HG03025 (cell line): ENCODE measurements around the gene ABI3BP.
A peak's percentile ranks its signal among the peaks of the same experiment; 100 is the strongest.

Experiments used
- ATAC-seq: cut with Tn5 transposase; IDR thresholded peaks from one replicate; pipeline ENCODE4 v1.9.1; 2021; ENCODE audit warnings: mild to moderate bottlenecking, moderate library complexity; ENCODE audit not compliant: unreplicated experiment, low FRiP score

The ABI3BP gene

DNA sequence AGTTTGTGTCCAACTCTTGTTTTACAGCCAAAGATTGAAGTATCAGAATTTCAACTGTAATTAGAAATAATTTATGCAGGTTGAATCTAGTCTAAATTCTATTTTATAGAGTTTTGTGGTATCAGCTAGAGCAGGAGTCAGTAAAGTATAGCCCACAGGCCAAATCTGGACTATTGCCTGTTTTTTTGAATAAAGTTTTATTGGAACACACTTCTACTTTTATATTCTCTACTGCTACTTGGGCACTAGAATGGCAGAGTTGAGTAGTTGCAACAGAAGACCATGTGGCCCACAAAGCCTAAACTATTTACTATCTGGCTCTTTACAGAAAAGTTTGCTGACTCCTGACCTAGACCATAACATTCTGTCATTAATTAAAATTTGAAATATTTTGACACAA, 247.6 kb downstream of the ABI3BP start:
- ATAC-seq: no peak

DNA sequence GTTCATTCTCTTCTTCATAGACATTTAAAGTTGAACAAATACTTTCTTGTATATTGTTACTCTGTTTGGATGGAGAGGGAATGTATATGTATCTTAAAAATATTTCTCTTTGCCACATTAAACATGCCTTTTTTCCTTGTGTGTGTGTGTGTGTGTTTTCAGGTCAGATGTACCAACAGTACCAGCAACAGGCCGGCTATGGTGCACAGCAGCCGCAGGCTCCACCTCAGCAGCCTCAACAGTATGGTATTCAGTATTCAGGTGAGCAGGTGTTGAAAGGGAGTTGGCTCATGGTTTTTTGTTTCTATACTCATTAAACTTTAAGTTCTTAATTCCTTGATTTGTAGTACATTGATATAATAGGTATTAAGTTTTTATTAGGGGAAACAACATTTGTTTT, 248.6 kb downstream of the ABI3BP start:
- ATAC-seq: no peak

DNA sequence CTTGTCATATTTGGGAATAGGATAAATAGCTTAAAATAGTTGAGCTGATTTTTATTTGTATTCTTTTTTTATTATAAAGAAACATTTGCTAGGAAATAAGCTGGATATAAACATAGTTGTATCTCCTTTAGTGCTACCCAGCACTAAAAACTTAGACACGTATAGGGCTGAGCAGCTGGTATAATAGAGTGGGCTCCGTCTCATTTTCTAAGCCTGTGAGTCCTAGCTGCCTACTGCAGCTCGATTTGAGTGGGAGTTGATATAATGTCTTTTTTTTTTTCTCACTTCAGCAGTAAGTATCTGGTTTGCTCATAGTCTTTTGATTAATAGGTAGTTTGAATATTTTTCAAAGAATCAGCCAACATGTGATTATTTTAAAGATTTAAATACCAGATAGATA, 249.7 kb downstream of the ABI3BP start:
- ATAC-seq: no peak

DNA sequence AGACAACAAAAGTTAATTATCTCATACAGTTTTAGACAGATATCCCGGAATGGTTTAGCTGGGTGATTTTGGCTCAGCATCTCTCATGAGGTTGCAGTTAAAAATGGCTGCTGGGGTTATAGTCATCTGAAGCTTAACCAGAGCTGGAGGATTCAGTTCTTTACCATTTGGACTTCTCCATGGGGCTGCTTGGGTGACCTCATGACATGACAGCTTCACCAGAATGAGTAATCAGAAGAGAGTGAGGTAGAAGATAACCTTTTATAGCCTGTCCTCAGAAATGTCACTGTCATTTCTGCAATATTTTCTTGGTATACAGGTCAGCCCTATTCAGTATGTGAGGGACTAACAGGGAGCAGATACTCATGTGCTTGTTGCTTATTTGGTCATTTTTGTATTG, 253.0 kb downstream of the ABI3BP start:
- ATAC-seq: no peak

DNA sequence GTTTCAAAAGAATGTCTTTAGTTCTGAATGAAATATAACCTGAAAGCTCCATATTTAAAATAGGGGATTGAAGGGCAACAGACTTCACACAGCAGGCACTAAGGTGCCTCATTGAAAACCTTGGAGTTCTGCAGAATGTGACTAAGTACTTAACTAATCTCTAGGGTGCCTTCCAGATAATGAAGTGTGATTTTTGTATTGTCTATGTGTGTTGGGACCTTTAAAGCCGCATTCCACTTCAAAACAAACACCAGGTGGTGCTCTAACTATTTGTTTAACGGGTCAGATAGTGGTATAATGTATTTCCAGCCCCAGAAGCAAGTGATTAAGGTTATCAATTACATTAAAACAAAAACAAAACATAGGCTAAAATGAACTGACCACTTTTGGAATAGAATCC, 255.9 kb downstream of the ABI3BP start:
- no peak for ATAC-seq

DNA sequence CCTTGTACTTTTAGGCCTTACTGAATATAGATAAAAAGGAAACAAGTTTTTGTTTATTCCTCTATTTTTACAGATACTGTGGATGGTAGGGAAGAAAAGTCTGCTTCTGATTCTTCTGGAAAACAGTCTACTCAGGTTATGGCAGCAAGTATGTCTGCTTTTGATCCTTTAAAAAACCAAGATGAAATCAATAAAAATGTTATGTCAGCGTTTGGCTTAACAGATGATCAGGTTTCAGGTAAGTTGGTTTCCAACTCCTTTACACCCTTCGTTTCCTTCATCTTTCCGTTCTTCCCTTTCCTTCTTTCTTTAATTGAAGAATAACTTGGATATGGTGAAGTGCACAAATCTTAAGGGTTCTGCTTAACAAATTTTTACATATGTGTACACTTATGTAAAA, 260.8 kb downstream of the ABI3BP start:
- ATAC-seq: no peak

DNA sequence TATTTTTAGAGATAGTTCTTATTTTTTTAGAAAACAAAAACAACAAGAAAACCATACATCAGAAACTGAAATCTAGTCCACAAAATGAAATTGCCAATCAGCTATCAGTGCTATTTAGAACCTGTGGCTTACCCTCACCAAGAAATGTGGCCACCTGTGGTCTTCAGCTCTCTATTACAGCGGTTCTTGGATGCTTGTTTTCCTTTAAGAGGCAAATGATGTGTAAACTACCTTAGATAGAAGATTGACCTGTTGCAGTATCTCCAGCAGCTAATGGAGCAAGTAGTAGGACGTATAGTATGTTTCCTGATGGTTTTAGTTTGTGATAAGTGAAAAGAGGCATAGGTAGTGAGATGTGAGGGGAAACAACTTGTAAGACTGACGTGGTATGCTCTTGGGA, 262.7 kb downstream of the ABI3BP start:
- ATAC-seq: peak; percentile 64

DNA sequence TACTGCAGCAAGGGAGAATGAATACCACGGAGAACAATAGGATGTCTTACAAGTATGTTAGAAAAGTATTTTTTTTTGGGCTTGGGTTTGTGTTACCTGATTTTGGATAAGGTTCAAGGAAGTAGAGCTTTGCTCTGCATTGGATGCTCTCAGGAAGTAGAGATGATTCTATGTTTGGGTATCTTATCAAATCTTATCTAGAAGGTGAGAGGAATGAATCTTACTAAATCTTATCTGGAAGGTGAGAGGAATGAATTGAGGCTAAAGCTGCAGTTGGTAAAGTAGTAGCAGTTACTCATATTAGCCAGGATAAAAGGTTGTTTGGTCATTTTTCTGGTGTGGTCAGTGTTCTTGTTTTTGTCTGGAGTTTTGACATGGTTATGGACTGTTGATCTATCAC, 266.5 kb downstream of the ABI3BP start:
- no peak for ATAC-seq

DNA sequence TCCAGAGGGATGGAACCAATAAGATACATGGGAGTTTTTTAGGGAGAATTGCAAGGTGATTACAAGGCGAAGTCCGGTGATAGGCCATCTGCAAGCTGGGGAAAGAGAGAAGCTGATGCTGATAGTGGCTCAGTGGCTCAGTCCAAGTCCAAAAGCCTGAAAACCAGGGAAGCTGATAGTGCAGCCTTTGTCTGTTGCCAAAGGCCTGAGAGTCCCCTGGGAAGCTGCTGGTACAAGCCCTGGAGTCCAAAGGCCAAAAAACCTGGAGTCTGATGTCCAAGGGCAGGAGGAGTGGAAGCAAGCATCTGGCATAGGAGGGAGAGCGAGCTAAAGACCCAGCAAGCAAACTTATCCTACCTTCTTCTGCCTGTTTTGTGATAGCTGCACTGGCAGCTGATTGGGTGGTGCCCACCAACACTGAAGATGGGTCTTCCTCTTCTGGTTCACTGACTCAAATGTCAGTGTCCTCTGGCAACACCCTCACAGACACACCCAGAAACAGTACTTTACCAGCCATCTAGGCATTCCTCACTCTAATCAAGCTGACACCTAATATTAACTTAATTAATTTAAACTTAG, 267.2 kb downstream of the ABI3BP start:
- no peak for ATAC-seq

DNA sequence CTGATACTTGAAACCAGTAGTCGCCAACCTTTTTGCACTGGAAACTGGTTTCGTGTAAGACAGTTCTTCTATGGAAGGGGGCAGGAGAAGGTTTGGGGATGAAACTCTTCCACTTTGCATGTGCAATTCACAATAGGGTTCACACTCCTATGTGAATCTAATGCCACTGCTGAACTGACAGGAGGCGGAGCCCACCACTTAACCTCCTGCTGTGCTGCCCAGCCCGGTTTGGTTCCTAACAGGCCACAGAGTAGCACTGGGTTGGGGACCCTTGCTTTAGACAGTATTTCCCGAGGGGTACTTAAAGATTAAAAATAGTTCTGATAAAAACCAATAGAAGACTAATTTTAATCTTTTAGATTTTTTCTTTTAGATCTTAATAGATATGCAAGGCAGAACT, 272.8 kb downstream of the ABI3BP start:
- ATAC-seq: no peak

DNA sequence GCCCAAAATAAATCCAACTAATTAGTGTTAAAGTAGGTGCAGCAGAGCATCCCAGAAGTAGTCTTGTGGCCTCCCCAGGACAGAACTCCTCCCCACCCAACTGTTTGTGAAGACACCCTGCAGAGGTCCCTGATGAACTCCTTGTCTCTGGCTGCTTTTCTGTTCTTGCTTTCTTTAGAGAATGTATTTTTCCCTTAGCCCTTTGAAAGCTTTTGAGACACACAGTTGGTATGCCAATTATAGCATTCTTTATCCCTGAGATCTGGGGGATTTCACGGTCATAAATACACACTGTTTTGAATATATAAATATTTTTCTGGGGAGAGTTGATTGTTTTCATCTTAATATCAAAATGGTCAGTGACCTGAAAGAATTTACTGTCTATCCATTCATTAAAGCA, 274.1 kb downstream of the ABI3BP start:
- ATAC-seq: no peak

DNA sequence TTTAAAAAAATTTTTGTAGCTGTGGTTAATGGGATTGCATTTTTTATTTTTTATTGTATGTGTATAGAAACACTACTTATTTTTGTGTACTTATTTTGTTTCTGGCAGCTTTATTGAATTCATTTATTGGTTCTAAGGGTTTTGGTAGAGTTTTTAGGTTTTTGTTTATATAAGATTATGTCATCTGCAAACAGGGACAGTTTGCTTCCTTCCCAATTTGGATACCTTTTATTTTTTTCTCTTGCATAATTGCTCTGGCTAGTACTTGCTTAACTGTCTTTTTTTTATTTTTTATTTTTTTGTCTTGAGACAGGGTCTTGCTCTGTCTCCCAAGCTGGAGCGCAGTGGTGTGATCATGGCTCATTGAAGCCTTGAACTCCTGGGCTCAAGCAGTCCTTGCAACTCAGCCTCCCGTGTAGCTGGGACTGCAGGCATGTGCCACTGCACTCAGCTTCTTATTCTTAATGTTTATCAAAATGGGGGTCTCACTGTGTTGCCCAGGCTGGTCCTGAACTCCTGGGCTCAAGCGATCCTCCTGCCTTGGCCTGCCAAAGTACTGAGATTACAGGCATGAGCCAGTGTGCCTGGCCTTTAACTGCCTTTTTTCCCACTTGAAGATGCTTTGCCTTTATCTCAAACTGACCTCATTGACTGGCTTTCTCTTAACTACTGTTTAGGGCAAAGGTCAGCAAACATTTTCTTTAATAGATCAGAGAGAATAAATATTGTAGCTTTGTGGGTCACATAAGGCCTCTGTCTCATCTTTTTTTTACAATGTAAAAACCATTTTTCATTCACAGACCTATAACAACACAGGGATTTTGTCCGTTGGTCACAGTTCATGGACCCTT, 275.4 kb downstream of the ABI3BP start:
- no peak for ATAC-seq

DNA sequence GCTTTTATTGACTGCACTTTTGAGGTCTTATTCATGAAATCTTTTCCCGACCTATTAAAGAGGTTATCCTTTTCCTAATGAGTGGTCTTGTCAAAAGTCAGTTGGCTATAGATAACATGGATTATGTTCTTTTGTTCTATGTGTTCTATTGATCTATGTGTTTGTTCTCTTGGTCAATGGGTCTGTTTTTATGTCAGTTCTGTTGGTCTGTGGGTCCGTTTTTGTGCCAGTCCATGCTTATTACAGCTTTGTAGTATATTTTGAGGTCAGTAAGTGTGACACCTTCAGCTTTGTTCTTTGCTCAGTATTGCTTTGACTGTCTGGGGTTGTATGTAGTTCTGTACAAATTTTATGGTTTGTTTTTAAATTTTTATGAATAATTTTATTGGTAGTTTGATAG, 276.2 kb downstream of the ABI3BP start:
- ATAC-seq: no peak

DNA sequence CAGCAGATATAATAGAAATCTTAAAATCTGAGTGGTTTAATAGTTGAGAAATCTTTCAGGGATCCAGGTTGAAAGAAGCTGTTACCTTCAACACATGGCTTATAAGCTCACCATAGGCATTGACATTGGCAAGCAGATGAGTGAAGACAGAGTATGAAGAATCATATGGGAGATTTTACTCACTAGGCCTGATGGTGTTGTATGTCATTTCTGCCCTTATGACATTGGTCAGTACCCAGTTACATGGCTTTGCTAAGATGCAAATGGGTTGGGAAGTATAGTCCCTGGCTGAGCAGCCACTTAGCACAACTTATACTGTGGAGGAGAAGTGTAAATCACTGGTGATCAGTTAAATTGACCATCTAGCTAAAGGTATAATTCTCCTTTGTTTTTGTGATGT, 278.0 kb downstream of the ABI3BP start:
- ATAC-seq: no peak

DNA sequence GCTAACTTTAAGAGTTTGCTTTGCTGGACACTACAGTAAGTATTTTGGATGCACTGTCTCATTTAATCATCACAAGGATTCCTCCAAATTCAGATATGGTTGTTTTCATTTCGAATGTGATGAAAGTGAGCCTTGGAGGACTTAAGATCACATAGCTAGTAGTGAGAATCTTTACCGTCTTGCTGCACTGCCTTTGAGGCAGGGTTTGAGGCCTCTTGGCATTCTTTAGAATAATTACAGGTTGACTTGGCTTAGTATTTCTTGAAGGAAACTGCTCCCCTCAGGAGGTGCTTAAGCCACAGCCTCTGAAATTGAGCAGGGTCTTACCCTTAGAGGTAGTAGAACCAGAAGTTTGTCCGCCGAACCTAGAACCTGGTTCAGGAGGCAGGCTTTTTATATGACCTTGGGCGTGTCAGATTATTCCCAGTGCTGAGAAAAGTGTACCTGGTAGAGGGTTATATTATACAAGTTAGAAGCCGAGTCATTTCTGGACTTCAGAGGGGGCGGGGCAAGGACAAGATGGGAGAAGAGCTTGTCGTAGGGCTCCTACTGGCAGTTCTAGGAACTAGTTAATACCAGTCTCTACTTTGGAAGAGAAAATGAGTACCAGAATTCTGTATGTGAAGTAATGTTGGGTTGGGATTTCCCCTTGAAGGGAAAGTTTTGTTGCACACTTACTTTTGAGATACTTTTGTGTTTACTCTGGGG, 282.8 kb downstream of the ABI3BP start:
- peak; percentile 31 for ATAC-seq

DNA sequence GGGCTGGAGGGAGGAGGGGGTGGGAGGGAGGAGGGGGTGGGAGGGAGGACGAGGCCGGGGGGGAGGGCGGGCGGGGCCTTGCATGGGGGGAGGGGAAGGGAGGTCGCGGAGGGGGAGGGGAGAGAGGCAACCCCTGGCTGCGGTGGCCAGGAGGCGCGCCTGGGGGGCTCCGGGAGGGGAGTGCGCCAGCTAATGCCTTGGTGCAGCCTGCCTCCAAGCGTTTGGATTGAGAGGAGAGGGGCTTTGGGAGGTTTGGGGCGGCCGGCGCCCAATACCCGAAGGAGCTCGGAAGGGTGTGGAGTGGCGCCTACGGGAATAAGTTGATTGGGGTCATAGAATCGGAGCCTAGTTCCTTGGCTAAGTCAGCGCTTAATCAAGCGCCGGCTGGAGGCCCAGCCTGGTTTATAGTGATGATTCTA, 283.4 kb downstream of the ABI3BP start:
- no peak for ATAC-seq

DNA sequence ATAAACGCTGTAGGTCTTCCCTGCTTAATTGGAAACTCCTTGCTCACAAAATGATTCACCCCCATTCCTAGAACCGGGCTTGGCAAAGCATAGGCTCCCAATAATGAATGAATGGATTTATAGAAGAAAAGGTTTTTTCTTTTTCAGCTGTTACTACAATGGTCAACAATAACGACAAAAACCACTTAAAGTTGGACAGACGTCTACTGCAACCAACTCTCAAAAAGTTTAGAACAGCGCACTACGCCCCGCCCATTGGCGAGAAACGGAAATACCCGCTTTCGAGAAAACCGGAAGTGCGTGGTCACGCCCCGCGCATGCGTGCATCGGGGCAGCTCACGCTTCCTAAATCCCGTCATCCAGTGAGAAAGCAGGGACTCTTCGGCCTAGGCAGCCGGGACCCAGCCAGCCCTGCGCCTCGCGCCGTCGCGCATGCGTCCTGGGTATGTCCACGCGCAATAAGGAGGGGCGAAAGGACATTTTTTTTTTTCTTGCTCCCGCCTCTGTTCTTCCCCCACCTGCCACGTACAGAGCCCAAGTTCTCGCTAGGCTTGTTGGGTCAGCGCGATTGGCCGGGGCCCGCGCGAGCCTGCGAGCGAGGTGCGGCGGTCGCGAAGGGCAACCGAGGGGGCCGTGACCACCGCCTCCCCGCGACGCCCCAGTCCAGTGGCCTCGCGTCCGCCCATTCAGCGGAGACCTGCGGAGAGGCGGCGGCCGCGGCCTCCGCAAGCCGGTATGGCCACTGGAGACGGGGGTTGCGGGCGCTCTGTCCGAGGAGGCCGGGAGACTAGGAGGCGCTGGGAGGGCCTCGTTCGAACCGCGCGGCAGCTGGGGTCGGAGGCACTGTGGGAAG, 284.0 kb downstream of the ABI3BP start, which contains the start of gene TFG:
TSS of gene TFG (plus strand) at position 506 of the 853 bp plus-strand sequence. CDS start 4,192 bp downstream, outside the sequence.
- peak; percentile 97 for ATAC-seq

DNA sequence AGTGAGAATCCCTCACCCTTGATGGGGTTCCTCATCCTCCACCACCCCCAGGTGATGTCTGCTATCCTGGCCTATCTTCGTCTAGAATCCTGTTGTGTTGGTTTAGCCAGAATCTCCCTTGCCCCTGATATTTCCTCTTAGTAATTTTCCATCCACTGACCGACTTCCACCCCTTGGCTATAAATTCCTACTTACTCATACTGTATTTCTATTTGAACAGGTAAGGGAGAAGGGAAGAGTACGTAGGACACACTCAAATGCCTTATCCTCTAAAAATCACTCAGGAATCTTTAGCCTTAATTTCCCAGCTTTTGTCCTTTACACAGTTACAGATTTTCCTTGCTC, 284.6 kb downstream of the ABI3BP start:
- no peak for ATAC-seq

DNA sequence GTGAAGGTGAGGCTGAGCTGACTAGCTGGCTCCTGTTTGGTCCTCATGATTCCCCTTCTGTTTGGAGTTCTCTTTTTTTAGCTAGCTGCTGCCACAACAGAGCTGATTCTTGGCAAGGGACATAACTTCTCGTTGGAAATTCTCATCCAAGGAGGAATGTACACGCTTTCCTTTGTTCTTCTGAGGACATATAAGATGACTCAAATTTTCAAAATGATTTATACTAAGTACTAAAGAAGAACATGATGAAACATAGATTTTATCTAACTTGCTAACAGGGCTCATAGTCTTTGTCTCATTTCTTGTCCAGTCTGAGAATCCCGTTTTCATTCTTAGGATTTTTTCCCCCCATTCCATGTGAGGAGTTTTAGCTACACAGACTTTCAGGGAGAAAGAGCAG, 286.9 kb downstream of the ABI3BP start:
- no peak for ATAC-seq

DNA sequence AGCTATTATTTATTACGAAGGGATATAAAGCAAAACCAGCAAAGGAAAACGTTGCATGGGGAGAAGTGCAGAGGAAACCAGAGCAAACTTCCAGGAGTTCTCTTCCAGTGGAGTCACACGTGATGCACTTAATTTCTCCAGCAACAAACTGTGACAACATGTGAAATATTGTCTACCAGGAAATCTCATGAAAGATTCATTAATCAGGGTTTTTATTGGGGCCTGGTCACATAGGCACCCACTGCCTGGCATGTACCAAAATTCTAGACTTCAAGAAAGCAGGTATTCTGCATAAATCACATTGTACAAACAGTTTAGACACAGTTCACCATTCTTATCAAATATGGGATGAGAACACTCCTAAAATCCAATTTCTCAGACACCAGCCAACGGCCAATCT, 289.4 kb downstream of the ABI3BP start:
- ATAC-seq: no peak

DNA sequence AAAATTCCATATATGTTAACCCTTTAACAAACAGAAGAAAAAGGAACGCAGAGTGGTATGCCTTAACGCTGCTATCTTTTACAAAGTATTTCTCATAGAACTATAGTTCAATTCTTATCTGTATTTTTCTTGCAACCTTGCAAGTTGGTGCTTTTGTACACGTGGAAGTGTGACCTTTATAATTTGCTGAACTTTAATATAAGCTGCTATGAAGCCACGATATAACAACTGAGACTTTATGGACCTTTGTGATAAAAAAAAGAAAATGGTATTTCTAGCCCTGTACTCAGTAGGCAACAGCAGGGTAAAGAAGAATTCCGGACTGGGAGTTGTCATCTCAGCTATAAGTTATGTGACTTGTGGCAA, 290.3 kb downstream of the ABI3BP start:
- ATAC-seq: no peak
